Panc1 (cell line): ENCODE data around the gene LRRFIP2. TPM values are rescaled to one million over a fixed set of nuclear protein-coding genes. Genes with fewer than 3 reads are reported as not detected.

Experiments used
- ATAC-seq: fragments of 200-7000 bp; cut with Tn5 transposase; 2 replicates; pipeline ENCODE4 v1.9.1; 2020; ENCODE audit warnings: mild to moderate bottlenecking, moderate library complexity
- BruUV-seq: library from RNA; stranded (reverse); fragments of 400-500 nt; replicated peaks from 2 replicates; lab custom pipeline; 2021; lab: Mats Ljungman, UMichigan
- CTCF ChIA-PET: fragments of 300-600 bp; sonication (Branson Sonifier 250); formaldehyde crosslinking; loops from one replicate; lab custom pipeline; 2022; ENCODE audit warnings: antibody characterized with exemption; lab: Charles Lee
- POLR2A ChIA-PET: fragments of 300-600 bp; sonication (Branson Sonifier 250); formaldehyde crosslinking; loops from one replicate; lab custom pipeline; 2022; ENCODE audit warnings: antibody characterized with exemption; lab: Charles Lee
- DNase-seq: peaks from one replicate; pipeline ENCODE4 v3.0.0-alpha.2; 2010; ENCODE audit warnings: low read depth, low spot score
- H3K27ac ChIP-seq: 2 replicates; pipeline ENCODE4 v1.5.1; 2011; ENCODE audit warnings: mild to moderate bottlenecking, low read length, inconsistent platforms
- H3K27me3 ChIP-seq: fragments of 200-500 bp; sonication (Bioruptor generic); 2 replicates; pipeline ENCODE4 v1.6.0; 2014; ENCODE audit warnings: low read length, inconsistent platforms; ENCODE audit not compliant: control insufficient read depth, insufficient read depth
- H3K36me3 ChIP-seq: fragments of 200-500 bp; sonication (Bioruptor generic); 2 replicates; pipeline ENCODE4 v1.5.1; 2014; ENCODE audit warnings: inconsistent platforms, mild to moderate bottlenecking, low read length, moderate library complexity; ENCODE audit not compliant: control insufficient read depth, insufficient read depth
- H3K4me1 ChIP-seq: 2 replicates; pipeline ENCODE4 v1.5.1; 2011; ENCODE audit warnings: inconsistent platforms, mild to moderate bottlenecking, low read length, moderate library complexity; ENCODE audit not compliant: control insufficient read depth, insufficient read depth
- H3K4me3 ChIP-seq, 2 experiments: 2 replicates each; pipeline ENCODE4 v1.5.1; 2011 to 2012; ENCODE audit warnings: low read depth in 2 of 2, low read length in 2 of 2, mild to moderate bottlenecking in 2 of 2, inconsistent platforms in 1 of 2, moderate library complexity in 1 of 2
- H3K9me3 ChIP-seq: fragments of 200-500 bp; sonication (Bioruptor generic); 2 replicates; pipeline ENCODE4 v1.5.1; 2014; ENCODE audit warnings: low read depth, mild to moderate bottlenecking, inconsistent platforms, low read length, moderate library complexity; ENCODE audit not compliant: control insufficient read depth, insufficient read depth
- CTCF ChIP-seq: fragments of 450-650 bp; IDR thresholded peaks from 2 replicates; pipeline ENCODE4 v1.5.1; 2017; ENCODE audit warnings: mild to moderate bottlenecking
- POLR2AphosphoS5 ChIP-seq: IDR thresholded peaks from 2 replicates; pipeline ENCODE4 v1.6.1; 2012; ENCODE audit warnings: mild to moderate bottlenecking, low read depth, low read length, moderate library complexity
- REST ChIP-seq, 2 experiments: IDR thresholded peaks; 2 replicates each; pipeline ENCODE4 v1.6.1; 2011 to 2012; ENCODE audit warnings: low read depth in 2 of 2, control low read depth in 1 of 2, low read length in 1 of 2, mild to moderate bottlenecking in 1 of 2, moderate library complexity in 1 of 2; ENCODE audit not compliant: insufficient read depth in 1 of 2
- SIN3A ChIP-seq: IDR thresholded peaks from 2 replicates; pipeline ENCODE4 v1.6.1; 2012; ENCODE audit warnings: low read depth, mild to moderate bottlenecking, low read length, moderate library complexity, borderline replicate concordance; ENCODE audit not compliant: insufficient read depth
- TCF7L2 ChIP-seq: IDR thresholded peaks from 2 replicates; pipeline ENCODE4 v1.6.1; 2011; ENCODE audit warnings: mild to moderate bottlenecking, low read depth, low read length, inconsistent platforms
- in situ Hi-C: cut with HindIII; loops from 2 replicates; pipeline ENCODE4 v1.10.0; 2016; ENCODE audit warnings: low sequenced_read_pairs, low pct_unique_long_range_greater_than_20kb
- intact Hi-C: fragments of 100-400 bp; cut with micrococcal nuclease; formaldehyde crosslinking; loops from one replicate; pipeline ENCODE4 v1.10.0; 2022; ENCODE audit not compliant: unreplicated experiment
- total RNA-seq: library from RNA; stranded (reverse); gene quantifications from one replicate; pipeline ENCODE4 v1.2.1, GENCODE V29; 2021; ENCODE audit not compliant: unreplicated experiment

Gene LRRFIP2
- total RNA-seq, 1 experiment from 2014 or later = 32.3 TPM

GRCh38 chr3:37171144-37171543 is 3.2 kb downstream of the LRRFIP2 start:
- no peak overlapping the region for H3K4me3 ChIP-seq

GRCh38 chr3:37170513-37170912 is 3.9 kb downstream of the LRRFIP2 start:
- TF ChIP-seq SIN3A (no peak), CTCF (no peak), TCF7L2 (no peak), POLR2AphosphoS5 (no peak), REST (IDR thresholded peaks at IDR 0.05; ENCODE audit: insufficient read depth in 1 of 2, low read depth in 2 of 2, low read length in 1 of 2) (no peak)
- Histone ChIP-seq H3K27me3 (no peaks in the 10 kb centered on the region), H3K9me3 (no peaks in the 10 kb centered on the region), H3K36me3 (peaks cover 3% of the 10 kb centered on the region), H3K4me3 (no peak overlapping the region), H3K4me1 (peaks cover 7% of the 10 kb centered on the region; the same call in 1 of the 2 replicates), H3K27ac (no peak overlapping the region)
- in situ Hi-C loops (no loop called here), intact Hi-C loops (no loop called here)
- ATAC-seq = no peak
- CTCF ChIA-PET = no interaction called here
- DNase-seq = no peak
- POLR2A ChIA-PET = no interaction called here
- BruUV-seq = no TSS peak

More at GRCh38 chr3:37171144-37171543, 3.2 kb downstream of the LRRFIP2 start:
- ChIA-PET CTCF (no interaction called here), POLR2A (no interaction called here)
- no peak for TF ChIP-seq CTCF
- no peak for TF ChIP-seq TCF7L2
- no peak for TF ChIP-seq REST (IDR thresholded peaks at IDR 0.05; ENCODE audit: insufficient read depth in 1 of 2, low read depth in 2 of 2, low read length in 1 of 2)
- no peak for TF ChIP-seq SIN3A
- no peak for TF ChIP-seq POLR2AphosphoS5
- DNase-seq = no peak
- in situ Hi-C loops = no loop called here
- H3K36me3 ChIP-seq = peaks cover 3% of the 10 kb centered on the region
- intact Hi-C loops = no loop called here
- no TSS peak for BruUV-seq
- H3K27me3 ChIP-seq = no peaks in the 10 kb centered on the region
- no peak overlapping the region for H3K27ac ChIP-seq
- peaks cover 7% of the 10 kb centered on the region; the same call in 1 of the 2 replicates for H3K4me1 ChIP-seq
- ATAC-seq = no peak
- H3K9me3 ChIP-seq = no peaks in the 10 kb centered on the region
